Measurements from ENCODE around the gene SOBP. TPM values are rescaled to one million over a fixed set of nuclear protein-coding genes. Genes with fewer than 3 reads are reported as not detected.

The SOBP gene
- total RNA-seq, 1 experiment from 2014 or later = 0.22 TPM

DNA sequence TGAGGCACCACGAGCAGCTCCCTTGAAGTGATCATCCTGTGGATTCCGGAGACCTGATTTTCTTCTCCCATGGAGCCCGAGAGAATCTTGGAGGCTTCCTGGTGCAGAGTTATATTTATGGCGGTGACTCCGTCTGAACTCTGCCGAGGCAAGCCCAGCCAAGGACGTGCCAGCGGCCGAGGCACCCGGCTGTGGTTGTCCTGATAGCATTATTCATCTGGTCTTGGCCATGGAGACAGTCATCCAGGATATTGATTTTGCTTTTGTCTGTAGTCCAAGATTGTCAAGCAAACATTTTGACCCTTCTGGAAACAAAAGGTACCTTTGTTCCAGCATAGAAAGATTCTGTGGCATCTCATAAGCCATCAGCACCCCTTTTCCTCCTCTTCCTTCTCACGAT, 170.9 kb downstream of the SOBP start:
- Histone ChIP-seq H3K27me3 (ENCODE audit: insufficient read depth, low read depth) (no peaks in the 10 kb centered on the region), H3K4me1 (replicated peaks; ENCODE audit: insufficient read depth) (peaks cover 26% of the 10 kb centered on the region), H3K79me2 (ENCODE audit: low read depth) (no peaks in the 10 kb centered on the region), H3K4me3 (no peak overlapping the region), H3K9me3 (ENCODE audit: insufficient read depth, low read depth) (no peaks in the 10 kb centered on the region), H3K4me2 (no peak overlapping the region), H4K20me1 (ENCODE audit: insufficient read depth) (no peaks in the 10 kb centered on the region), H3F3A (ENCODE audit: insufficient read depth, low read depth) (peaks cover 12% of the 10 kb centered on the region), H3K9me2 (ENCODE audit: insufficient read depth) (no peaks in the 10 kb centered on the region), H3K27ac (no peak overlapping the region), H2AFZ (no peak overlapping the region), H3K36me3 (ENCODE audit: low read depth) (no peaks in the 10 kb centered on the region)
- POLR2A ChIA-PET (ENCODE audit: unreplicated experiment) = no interaction called here
- TF ChIP-seq EZH2 (IDR thresholded peaks at IDR 0.05; ENCODE audit: low read depth) = no peak
- TF ChIP-seq, protein P1, sequence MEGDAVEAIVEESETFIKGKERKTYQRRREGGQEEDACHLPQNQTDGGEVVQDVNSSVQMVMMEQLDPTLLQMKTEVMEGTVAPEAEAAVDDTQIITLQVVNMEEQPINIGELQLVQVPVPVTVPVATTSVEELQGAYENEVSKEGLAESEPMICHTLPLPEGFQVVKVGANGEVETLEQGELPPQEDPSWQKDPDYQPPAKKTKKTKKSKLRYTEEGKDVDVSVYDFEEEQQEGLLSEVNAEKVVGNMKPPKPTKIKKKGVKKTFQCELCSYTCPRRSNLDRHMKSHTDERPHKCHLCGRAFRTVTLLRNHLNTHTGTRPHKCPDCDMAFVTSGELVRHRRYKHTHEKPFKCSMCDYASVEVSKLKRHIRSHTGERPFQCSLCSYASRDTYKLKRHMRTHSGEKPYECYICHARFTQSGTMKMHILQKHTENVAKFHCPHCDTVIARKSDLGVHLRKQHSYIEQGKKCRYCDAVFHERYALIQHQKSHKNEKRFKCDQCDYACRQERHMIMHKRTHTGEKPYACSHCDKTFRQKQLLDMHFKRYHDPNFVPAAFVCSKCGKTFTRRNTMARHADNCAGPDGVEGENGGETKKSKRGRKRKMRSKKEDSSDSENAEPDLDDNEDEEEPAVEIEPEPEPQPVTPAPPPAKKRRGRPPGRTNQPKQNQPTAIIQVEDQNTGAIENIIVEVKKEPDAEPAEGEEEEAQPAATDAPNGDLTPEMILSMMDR (conservative IDR thresholded peaks at IDR 0.05) = no peak
- no TSS peak for BruUV-seq (replicated peaks)
- CTCF ChIA-PET = no interaction called here
- intact Hi-C loops (cut with micrococcal nuclease; ENCODE audit: unreplicated experiment) = no loop called here
- DNase-seq = no peak

DNA sequence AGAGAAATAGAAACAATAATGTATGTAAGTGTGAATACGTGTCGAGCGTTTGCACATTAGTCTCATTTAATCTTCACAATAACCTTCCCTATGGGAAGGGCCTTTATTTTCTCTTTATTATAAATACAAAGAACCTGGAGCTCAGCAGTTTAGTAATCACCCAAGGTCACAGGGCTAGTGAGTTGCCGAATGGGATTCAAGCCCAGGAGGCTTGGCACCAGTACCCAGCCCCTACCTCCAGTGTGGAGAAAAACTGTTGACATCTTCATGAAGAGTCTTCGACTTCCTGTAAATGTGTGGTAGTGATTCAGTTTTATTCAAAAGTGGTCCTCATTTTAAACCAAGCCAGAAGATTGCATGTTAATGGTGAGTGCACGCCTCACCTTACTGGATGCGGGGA, 171.4 kb downstream of the SOBP start:
- no peaks in the 10 kb centered on the region for H3K9me3 ChIP-seq (ENCODE audit: insufficient read depth, low read depth)
- intact Hi-C loops (cut with micrococcal nuclease; ENCODE audit: unreplicated experiment) = no loop called here
- H3K27me3 ChIP-seq (ENCODE audit: insufficient read depth, low read depth) = no peaks in the 10 kb centered on the region
- no peaks in the 10 kb centered on the region for H3K9me2 ChIP-seq (ENCODE audit: insufficient read depth)
- H3K4me3 ChIP-seq = no peak overlapping the region
- H3K4me1 ChIP-seq (replicated peaks; ENCODE audit: insufficient read depth) = peaks cover 30% of the 10 kb centered on the region
- H4K20me1 ChIP-seq (ENCODE audit: insufficient read depth) = no peaks in the 10 kb centered on the region
- no peak overlapping the region for H3K4me2 ChIP-seq
- H3K79me2 ChIP-seq (ENCODE audit: low read depth) = no peaks in the 10 kb centered on the region
- no peaks in the 10 kb centered on the region for H3K36me3 ChIP-seq (ENCODE audit: low read depth)
- TF ChIP-seq EZH2 (IDR thresholded peaks at IDR 0.05; ENCODE audit: low read depth) = no peak
- TF ChIP-seq, protein P1 (conservative IDR thresholded peaks at IDR 0.05) = no peak
- BruUV-seq (replicated peaks) = no TSS peak
- H3K27ac ChIP-seq = no peak overlapping the region
- peaks cover 12% of the 10 kb centered on the region for H3F3A ChIP-seq (ENCODE audit: insufficient read depth, low read depth)
- no peak overlapping the region for H2AFZ ChIP-seq
- ChIA-PET POLR2A (ENCODE audit: unreplicated experiment) (no interaction called here), CTCF (no interaction called here)
- no peak for DNase-seq

DNA sequence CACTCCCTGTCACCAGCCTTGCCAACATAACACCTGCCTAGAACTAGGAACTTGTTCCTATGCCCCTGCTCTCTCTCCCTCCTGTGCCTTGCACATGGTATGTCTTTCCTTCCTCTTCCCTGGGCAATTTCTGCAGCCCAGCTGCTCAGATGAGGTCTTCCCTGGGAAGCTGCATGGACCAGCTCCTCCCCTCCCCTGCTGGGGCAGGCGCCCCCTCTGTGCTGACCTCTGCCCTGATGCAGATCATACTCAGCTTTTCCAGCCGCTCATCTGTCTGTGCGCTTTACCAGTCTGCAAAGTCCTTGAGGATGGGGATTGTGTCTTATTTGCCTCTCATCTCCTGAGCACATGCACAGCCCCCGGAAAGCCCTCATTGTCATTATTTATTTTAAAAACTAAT, 172.4 kb downstream of the SOBP start:
- CTCF ChIA-PET = no interaction called here

More for the DNA sequence above, 172.4 kb downstream of the SOBP start:
- Histone ChIP-seq H3K9me2 (ENCODE audit: insufficient read depth) (no peaks in the 10 kb centered on the region), H3K27ac (no peak overlapping the region), H3K9me3 (ENCODE audit: insufficient read depth, low read depth) (no peaks in the 10 kb centered on the region), H2AFZ (no peak overlapping the region), H3F3A (ENCODE audit: insufficient read depth, low read depth) (peaks cover 12% of the 10 kb centered on the region), H3K4me2 (no peak overlapping the region), H3K79me2 (ENCODE audit: low read depth) (no peaks in the 10 kb centered on the region), H3K4me3 (no peak overlapping the region), H3K36me3 (ENCODE audit: low read depth) (no peaks in the 10 kb centered on the region), H3K27me3 (ENCODE audit: insufficient read depth, low read depth) (no peaks in the 10 kb centered on the region), H3K4me1 (replicated peaks; ENCODE audit: insufficient read depth) (peaks cover 36% of the 10 kb centered on the region), H4K20me1 (ENCODE audit: insufficient read depth) (no peaks in the 10 kb centered on the region)
- intact Hi-C loops (cut with micrococcal nuclease; ENCODE audit: unreplicated experiment) = no loop called here
- POLR2A ChIA-PET (ENCODE audit: unreplicated experiment) = no interaction called here
- DNase-seq = no peak
- BruUV-seq (replicated peaks) = no TSS peak
- no peak for TF ChIP-seq EZH2 (IDR thresholded peaks at IDR 0.05; ENCODE audit: low read depth)
- TF ChIP-seq, protein P1 (conservative IDR thresholded peaks at IDR 0.05) = no peak

Measured in PC-9 (cell line).